GM10266 (cell line): ENCODE measurements around the gene PI4KB.

Experiments used
- DNase-seq: peaks from one replicate; pipeline ENCODE4 v3.0.0; 2012; ENCODE audit errors: extremely low spot score
- CTCF ChIP-seq: IDR thresholded peaks from 2 replicates; pipeline ENCODE4 v1.5.1; 2012; ENCODE audit warnings: mild to moderate bottlenecking, low read depth; ENCODE audit not compliant: control insufficient read depth, insufficient read depth; ENCODE audit errors: missing control alignments

Gene PI4KB

DNA sequence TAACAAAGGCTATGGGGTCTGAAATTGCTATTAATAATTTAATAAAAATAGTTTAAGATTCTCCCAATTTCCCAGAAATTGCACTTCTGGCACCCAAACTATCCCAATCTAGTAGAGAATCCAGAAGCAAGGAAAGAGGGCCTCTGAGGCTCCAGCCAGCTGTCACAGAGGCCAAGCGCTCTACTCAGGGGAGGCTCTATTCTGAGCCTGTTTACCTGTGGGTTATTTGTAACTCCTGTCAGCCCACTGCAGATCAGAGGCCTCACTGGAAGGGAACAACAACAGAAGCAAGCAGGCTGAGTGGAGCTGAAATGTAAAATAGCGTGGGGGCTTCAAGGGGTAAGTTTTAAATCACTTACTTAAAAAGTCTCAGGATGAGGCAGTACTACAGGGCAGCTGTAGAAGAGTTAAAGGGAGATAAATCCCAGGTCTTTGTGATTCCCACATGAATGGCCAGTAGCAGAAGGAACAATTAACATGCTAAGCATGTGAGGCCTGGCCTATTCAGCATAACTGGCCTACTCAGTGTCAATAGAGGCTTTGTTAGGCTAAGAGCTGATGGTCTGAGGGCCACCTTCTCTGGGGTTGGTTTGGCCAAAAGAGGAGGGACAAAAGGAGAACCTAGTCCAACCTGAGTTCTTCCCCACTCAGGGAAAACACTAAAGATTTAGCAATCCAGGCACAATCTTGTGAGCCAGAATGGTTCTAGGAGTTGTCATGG, 32.3 kb downstream of the PI4KB start:
- no peak for DNase-seq
- no peak for TF ChIP-seq CTCF

DNA sequence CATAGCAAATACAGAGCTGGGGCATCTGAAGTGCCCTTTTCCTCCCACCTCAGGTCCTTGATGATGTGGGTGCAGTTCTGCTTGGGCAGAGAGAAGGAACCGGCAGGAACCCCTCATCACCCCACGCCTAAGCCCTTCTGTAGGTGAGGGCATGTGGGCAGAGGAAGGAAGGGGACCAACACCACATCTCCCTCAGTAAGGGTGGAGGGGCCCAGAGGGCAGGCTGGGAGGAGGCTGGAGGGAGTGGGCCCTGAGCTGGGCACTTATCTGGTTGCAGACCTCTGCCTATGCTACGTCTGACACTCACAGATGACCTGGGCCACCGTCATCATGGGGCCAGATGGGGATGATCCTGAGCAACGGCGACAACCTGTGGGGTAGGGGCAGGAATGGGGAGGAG, 34.1 kb downstream of the PI4KB start:
- TF ChIP-seq CTCF: no peak
- DNase-seq: no peak

GRCh38 chr1:151292207-151293030, 34.8 kb downstream of the PI4KB start:
- no peak for DNase-seq

DNA sequence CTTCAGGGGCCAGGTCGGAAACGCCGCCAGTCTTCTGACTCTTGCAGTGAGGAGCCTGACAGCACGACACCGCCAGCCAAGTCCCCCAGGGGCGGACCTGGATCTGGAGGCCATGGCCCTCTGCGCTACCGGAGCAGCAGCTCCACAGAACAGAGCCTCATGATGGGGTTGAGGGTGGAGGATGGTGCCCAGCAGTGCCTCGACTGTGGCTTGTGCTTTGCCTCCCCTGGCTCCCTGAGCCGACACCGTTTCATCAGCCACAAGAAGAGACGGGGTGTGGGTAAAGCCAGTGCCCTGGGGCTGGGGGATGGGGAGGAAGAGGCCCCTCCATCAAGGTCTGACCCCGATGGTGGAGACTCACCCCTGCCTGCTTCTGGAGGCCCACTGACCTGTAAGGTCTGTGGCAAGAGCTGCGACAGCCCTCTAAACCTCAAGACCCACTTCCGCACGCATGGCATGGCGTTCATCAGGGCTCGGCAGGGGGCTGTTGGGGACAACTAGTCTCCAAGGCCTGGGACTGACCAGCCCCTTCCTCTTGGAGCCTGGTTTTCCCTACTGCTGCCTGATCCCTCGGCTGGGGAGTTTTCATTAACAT, 36.4 kb downstream of the PI4KB start:
- no peak for DNase-seq
- TF ChIP-seq CTCF: no peak

More at GRCh38 chr1:151292207-151293030, 34.8 kb downstream of the PI4KB start:
- no peak for TF ChIP-seq CTCF

DNA sequence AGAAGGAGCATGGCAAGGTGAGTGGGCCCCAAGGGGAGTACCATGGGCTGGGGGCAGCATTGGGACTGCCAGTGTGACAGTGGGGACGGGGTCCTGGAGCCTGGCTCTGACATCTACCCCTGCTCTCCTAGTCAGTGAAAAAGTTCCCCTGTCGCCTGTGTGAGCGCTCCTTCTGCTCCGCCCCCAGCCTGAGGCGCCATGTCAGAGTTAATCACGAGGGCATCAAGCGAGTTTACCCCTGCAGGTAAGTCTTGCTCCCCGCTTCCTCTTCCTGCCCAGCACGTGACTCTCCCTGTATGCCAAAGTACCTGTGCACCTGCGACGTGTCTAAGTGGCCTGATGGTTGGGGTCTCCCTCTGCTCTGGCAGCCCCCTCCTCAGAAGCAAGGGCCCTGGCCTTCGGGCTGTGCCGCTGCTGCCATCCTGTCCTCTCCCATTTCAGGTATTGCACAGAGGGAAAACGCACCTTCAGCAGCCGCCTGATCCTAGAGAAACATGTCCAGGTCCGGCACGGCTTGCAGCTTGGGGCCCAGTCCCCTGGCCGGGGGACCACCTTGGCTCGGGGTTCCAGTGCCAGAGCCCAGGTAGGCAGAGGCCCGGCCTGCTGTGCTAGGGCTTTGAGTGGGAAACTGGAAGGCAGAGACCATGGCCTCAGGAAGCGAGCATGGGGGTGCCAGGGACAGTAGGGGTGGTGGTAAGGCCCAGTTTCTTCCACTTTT, 37.1 kb downstream of the PI4KB start:
- DNase-seq: no peak
- no peak for TF ChIP-seq CTCF

GRCh38 chr1:151289080-151289935, 37.9 kb downstream of the PI4KB start:
- no peak for DNase-seq
- TF ChIP-seq CTCF: no peak
